GM19240 (cell line): Measurements from ENCODE around the gene ANKLE2.

Experiments used
- DNase-seq: peaks from one replicate; pipeline ENCODE4 v3.0.0; 2011; ENCODE audit warnings: low spot score; ENCODE audit not compliant: insufficient read length

Gene ANKLE2

DNA sequence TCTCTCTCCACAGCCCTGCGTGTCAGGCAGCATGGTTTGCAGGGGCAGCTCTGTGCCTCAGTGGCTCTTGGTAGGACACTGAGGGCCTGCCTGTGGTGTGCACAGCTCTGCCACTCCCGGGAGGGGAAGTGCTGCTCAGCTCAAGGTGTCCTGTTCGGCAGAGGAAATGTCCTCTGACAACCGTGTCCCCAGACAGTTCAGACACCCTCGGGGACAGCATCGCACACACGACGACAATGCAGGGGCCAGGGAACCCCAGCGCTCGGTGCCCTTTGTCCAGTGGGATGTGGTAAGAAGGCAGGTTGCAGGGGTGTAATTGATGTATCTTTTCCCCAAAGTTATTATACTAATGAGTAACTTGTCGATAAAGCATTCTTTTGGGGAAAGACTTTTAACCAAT, 14.2 kb downstream of the ANKLE2 start:
- DNase-seq: no peak

DNA sequence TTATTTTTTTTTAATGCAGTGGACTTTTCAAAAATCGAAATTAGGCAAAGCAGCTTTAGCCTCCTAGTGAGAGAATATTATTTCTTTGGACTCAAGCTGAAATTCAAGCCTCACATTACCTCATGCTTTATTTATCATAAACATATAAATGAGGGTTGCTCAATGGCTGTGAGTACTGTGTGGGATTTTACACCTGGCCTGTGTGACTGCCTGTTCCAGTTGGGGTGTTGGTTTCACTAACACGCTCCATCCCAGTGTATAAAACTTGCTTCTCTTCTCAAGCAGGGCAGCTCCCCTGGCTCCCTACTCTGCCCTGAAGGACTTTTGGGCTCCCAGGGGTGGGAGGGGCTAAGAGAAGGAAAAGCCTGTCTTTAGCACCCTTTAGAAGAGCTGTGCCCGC, 15.0 kb downstream of the ANKLE2 start:
- DNase-seq: no peak

DNA sequence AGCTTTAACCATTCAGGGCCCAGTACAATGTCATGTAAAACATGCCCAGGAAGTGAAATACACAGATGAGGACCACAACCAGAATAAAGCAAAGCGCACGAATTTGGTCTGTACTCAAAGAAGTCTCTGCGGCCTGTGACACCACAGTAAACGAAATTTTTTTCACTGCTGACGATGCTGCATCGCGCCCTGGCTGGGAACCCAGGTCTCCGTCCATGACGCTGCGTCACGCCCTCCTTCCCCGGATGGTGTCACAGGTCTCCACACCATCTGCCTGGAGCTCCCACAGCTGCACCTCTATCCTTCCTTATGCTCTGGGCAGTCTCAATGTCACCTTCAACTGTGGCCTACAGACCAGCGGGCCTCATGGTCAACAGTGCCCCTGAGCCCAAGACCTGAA, 17.8 kb downstream of the ANKLE2 start:
- DNase-seq: no peak

DNA sequence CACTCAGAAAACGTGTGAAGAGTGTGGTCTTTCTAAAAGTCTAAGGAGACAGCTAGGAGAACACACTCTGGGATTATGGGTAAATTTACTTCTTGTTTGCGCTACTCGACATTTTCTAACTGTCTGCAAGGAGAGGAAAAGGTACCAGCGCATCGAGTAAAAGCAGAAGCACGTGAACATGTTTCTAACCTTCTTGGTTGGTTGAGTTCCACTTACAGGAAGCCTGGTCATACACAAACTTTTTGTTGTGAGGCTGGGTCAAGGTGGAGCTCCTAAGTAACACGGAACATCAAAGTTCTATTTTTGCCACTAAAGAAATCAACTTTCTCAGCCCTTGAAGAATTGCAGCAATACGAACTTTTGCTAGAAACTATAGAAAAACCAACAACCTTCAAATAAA, 20.0 kb downstream of the ANKLE2 start:
- DNase-seq: no peak

DNA sequence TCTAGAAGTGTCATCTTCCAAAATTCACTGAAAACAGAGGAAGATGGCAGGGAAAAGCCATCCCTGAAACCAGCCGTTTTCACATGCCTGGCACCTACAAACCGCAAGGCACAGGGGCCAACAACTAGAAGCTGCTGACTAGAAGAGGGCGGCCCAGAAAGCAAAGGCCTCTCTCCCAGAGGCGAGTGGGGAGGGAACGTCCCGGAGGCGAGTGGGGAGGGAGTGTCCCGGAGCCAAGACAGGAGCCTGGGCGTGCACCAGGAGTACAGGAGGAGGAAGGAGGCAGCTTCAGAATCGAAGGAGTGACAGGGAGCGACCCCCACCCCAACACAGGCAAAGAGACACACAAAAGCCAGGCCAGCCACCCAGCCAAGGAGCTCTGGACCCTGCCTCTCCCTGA, 21.0 kb downstream of the ANKLE2 start:
- DNase-seq: no peak

DNA sequence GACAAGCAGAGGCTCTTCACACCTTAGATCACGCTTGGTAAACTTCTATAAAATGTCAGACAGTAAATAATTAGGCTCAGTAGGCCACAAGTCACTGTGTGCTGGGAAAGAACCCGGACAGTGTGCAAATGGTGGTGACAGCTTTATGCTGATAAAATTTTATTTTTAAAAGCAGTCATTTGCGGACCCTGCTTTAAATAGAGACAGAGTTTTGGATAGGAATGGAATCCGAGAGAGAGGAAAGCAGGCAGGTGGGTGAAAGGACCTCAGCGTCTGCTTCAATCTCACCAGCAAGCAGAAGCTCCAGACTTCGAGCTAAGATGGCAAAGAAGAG, 21.4 kb downstream of the ANKLE2 start:
- no peak for DNase-seq

DNA sequence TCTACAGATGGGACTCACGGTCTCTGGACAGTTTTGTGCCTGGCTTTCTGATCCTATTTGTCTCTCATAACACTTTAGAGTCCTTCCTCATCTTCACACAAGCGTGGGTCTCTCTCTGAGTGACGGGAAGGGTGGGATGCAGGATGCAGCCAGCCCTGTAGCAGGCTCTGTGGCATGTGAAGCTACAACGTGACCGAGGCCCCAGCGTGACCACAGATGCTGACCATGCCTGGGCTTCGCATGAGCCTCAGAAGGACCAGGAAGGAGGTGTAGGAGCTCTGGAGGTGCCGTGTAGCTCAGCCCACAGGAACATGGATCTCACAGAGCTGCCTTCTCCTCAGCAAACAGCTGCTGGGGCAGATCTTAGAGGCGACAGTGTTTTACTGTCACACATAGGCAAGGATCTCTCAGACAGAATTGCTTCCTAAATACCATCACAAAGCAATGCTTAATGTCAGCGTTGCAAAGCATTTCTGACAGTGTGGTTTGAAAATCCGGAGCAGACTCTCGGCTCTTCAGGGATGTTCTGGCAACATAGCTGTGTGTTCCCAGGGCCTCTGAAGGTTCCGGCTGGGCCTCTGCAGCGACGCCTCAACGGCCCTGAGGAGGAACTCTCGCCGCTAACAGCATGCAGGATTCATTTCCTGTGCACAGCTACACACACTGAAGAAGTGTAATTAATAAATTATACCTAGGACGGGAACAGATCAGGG, 21.9 kb downstream of the ANKLE2 start:
- DNase-seq: no peak

DNA sequence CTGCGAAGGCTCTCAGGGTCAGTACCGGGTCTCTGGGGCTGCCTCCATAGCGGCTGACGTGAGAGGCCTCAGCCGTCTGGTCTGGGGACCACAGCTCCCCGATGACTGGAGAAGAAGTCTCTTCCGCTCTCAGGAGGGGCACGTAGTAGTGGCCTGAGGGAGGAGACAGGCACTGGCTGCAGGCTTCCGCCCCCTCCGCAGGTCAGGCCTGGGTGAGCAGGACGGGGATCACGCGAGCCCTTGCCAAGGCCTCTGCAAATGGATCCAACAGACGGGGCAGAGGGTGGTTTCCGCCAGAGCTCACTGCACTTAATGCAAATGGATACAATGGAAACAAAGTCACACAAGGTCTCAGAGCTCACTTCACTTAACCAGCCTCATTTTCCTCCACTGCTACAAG, 24.7 kb downstream of the ANKLE2 start:
- DNase-seq: no peak

DNA sequence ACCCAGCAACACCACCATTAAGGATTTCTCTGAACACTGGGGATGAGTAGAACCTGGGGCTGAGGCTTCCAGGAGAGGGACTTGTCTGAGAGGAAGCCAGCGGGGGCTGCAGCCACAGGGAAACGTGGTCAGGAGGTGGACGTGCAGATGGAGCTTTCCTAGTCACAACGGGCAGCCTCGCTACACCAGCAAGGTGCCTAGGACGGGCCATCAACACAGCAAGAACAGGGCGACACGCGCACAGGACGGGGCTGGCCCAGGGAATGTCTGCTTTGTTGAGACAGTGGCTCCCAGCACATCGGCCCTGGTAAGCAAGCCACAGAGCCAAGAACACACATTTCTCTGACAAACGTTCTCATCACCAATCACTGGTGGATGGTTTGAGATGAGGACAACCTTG, 25.3 kb downstream of the ANKLE2 start:
- no peak for DNase-seq

DNA sequence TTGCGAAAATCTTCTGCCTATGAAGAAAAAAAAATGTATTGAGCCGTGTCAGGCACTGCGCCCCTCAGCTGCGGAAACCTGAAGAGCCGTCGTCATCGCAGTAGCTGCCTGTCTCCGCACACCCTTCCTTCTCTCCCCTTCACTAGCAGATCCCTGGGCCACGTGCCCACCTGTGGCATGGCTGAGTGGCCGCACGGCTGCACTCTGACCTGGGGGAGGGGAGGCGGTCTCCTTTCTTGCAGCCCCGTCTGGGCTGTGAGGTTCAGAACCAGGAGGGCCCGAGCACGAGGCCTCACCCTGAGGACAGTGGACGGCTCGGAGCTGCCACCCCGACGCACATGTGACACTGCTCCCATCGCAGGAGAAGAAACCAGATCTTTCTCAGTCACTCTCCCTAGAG, 26.1 kb downstream of the ANKLE2 start:
- no peak for DNase-seq

DNA sequence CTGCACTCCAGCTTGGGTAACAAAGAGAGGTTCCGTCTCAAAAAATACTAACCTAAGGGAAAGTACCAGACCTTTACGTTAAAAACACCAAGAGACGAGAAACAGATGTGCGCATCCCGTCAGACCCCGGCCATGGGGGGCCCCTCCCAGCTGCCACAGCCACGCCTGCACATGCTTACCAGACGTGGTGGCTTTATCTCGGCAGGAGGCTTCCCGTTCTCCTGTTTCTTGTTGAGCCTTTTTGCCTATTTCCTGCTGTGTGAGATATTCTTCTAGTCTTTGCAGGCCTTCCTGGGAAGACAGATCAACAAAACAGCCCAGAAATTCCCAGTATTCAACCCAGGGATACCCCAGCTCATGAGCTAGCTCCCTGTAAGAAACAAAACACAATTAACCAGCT, 27.4 kb downstream of the ANKLE2 start:
- DNase-seq: no peak

DNA sequence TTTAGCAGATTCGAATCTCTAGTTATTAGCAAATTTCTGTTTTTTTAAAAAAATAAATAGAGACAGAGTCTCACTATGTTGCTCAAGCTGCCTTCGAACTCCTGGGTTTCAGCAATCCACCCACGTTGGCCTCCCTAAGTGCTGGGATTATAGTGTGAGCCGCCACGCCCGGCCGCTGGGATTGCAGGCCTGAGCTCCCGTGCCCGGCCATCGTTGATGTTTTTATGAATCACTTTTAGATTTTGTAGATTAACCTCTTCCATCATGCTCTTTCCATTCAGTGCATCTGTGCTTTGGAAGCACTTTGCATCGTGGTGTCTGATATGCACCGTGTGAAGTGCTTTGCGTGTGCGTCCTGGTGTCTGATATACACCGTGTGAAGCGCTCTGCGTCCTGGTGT, 30.1 kb downstream of the ANKLE2 start:
- no peak for DNase-seq

DNA sequence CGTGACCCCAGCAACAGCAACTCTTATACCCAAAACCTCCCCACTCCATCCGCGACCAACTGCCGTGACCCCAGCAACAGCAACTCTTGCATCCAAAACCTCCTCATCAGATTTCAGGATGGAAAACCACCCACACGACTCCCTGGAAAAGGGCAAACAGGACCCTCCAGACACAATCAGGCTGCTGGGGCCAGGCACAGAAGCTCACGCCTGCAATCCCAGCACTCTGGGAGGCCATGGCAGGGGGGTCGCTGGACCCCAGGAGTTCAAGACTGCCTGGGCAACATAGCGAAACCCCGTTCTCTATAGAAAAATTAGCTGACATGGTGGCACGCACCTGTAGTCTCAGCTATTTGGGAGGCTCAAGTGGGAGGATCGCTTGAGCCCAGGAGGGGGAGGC, 31.3 kb downstream of the ANKLE2 start:
- no peak for DNase-seq

DNA sequence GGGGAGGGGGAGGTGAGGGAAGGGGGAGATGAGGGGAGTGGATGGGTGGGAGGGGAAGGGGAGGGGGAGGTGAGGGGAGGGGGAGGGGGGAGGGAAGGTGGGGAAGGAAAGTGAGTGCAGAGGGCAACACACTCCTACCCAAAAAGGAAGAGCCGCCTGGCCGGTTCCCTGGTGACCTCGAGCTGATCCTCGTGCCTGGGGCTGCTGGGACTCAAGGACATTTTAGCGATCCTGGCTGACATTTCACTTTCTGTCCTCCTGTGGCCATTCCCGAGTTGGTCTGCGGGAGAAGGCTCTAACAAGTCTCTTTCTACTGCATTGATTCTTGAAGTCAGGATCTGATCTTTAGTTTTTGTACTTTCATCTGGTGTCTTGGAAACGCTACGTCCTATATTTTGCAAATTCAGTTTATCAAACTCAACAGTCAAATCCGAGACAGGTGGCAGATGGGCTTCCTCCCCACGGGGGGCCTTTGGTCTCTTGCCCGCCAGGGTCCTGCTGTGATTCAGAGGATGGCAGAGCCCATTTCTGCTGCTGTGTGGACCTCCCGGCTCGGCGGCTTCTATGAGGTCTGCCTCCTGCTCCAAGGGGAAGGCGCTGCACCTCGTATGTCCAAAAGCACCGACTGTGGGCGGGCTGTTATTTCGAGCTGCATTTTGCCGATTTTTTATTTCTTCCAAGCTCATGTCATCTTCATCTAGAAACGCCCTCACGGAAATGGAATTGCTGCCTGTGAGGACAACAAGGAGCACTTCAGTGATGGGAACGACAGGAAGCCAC, 31.9 kb downstream of the ANKLE2 start:
- DNase-seq: no peak

DNA sequence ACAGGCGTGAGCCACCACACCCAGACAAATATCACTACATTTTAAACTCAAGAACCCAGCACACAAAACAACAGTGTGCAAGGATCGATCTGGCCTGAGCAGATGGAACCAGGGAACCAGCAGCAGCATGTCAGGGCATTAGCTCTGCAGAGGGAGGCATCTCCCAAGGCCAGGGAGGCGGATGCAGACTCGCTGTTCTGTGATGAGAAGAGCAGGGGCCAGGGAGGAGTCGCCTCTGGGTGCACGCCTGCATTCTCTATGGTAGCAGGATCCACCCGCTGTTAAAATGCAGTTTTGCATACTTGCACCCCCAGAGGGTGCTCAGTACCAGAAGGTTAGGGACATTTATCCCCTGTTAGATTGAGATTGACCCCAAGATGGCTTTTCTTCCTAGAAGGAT, 33.1 kb downstream of the ANKLE2 start:
- no peak for DNase-seq

DNA sequence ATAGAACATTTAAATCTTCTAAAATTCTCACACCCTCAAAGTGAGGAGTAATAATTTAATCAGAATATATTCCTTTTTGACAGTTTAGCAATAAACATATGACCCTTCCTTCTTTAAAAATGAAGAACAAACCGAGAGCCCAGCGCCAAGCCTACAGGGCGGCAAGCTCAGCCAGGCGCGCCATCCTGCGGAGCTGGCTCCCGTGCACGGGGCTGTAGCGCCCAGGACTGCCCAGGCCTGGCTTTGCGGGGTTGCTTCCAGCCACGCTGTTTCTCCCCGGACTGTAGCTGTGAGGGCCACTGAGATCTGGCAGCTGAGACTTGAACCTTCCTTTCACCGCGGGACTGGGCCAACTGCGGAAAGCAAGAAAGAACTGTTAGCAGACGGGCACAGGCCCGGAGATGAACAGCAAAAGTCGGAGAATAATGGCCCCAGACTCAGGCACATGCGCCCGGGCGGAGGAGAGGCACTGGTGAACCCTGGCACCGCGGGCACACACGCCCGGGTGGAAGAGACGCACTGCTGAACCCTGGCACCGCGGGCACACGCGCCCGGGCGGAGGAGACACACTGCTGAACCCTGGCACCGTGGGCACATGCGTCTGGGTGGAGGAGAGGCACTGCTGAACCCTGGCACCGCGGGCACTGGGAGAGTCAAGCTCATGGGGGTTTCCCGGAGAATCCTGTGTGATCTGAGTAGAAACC, 34.4 kb downstream of the ANKLE2 start:
- DNase-seq: no peak

DNA sequence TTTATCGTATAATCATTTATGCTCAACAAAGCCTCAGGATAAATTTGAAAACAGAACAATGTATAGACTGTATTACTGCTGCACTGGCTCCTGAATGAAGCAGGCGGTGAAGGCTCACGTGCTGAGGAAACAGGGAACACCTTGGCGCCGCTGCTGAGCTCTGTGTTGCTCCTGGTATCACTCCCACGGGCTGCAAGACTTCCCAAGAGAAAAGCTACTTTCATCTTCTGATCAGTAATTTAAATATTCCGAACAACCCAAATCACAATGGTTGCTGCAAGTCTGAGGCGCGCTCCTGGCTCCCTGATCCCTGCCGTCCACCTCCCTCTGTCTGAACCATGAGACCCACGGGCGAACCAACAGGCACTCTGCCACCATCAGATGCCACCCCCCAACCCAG, 35.2 kb downstream of the ANKLE2 start:
- DNase-seq: no peak

DNA sequence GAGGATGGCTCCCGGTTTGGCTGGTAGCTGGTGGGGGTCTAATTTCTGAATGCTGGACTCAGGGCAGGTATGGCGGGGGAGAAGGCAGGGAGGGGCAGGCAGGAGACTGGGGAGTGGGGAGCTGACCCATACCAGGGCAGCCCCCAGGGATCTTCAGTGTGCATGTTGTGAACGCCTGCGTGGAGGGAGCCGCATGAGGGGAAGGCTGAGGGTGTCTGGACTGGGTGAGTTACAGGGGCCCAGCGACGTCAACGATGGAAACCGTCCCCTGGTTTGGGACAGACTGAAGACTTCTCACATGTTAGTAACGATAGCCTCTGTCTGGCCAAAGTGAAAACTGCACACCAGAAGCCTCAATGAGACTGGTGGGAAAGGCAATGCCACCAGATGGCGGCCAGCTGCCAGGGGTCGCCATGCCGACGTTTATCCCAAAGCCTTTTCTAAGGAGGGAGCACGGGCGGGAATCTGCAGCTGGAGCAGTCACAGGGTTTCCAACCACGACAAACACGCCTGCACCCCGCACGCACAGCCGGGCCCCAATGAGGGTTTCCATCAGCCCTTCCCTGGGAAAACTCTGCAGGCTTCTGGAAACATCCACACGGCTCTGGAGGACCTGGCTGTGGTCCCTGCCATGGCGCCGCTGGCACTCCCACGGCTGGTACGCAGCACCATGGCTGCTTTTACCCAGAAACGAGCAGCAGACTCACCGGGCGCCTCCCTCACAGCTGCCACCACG, 37.0 kb downstream of the ANKLE2 start:
- DNase-seq: no peak

DNA sequence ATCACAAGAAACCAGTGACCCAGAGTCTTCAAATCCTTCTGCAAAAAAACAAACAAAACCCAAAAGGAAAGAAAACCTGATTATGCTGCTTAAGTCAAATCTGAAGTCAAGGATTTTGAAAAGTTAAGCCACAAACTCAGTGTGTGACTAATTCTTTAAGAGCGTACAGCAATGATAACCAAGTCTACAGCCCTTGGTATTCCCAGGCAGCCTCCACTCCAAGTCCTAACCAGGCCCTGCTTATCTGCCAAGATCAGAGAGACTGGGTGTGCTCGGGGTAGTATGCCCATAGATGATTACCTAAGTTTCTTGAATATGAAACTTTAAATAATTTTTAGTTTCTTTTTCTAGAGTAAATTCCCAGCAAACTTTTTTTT, 37.9 kb downstream of the ANKLE2 start:
- DNase-seq: no peak

DNA sequence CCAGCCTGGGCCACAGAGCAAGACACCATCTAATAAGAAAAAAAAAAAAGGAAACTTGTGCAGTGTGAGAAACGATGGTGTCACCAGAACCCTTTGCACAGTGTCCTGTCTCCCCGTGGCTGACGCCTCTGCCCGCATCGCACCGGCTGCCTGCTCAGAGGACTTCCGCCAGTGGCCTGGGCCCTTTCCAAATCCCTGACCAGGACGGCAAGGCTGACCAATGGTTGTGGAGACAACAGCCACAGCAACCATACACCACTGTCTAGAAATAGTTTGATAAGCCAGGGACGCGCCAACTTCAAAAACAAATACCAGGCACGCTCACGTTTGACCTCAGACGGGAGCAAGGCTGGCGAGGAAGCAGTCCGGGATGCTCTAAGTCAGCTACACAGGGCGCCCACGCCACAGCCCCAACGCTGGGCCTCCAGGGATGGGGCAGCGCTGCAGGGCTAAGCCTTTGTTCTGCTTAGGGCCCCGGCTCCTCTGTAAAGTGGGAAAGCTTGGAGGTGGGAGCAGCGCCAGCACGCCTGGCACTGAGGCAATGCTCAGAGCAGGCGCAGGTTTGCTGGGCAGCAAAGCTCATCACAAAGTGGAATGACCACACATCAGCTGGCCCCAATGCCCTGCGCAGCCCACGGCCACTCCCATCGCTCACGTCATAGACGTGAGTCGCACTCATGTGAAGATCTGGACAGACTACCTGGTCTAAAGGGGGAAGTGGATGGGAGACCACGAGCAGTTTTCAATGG, 38.4 kb downstream of the ANKLE2 start:
- no peak for DNase-seq

DNA sequence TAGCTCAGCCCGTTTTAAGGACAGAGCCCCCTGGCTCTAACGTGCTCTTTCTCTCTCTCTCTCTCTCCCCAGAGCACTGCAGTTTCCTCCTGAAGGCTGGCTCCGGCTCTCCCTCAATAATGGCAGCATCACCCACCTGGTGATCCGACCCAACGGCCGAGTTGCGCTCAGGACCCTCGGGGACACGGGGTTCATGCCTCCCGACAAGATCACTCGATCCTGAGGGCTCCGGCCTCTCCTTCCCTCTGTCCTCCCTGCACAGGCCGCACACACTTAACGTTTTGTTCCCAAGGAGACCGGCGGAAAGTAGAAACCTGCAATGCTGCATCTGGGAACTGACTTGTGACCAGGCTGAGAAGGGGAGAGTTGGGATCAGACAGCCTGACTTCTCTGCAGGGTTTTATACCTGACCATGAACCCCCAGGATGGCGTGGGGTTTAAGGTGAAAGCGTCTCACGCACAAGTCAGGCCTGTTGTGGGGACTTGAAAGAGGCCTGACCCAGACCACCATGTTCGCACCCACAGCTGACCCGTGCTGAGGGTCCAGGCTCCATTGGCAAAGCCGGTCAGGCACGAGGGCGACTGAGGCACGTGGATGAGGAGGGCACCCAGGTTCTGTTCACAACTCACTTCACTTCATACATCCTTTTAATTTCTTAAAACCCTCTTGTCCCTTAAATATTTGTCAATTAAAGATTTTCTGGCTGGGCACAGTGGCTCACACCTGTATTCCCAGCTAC, 40.9 kb downstream of the ANKLE2 start:
- DNase-seq: no peak
